GM21367 (cell line): Measurements from ENCODE around the gene SLC7A4.

Experiments
- ATAC-seq: cut with Tn5 transposase; IDR thresholded peaks from one replicate; pipeline ENCODE4 v1.9.1; 2021; ENCODE audit not compliant: unreplicated experiment

SLC7A4 gene

DNA sequence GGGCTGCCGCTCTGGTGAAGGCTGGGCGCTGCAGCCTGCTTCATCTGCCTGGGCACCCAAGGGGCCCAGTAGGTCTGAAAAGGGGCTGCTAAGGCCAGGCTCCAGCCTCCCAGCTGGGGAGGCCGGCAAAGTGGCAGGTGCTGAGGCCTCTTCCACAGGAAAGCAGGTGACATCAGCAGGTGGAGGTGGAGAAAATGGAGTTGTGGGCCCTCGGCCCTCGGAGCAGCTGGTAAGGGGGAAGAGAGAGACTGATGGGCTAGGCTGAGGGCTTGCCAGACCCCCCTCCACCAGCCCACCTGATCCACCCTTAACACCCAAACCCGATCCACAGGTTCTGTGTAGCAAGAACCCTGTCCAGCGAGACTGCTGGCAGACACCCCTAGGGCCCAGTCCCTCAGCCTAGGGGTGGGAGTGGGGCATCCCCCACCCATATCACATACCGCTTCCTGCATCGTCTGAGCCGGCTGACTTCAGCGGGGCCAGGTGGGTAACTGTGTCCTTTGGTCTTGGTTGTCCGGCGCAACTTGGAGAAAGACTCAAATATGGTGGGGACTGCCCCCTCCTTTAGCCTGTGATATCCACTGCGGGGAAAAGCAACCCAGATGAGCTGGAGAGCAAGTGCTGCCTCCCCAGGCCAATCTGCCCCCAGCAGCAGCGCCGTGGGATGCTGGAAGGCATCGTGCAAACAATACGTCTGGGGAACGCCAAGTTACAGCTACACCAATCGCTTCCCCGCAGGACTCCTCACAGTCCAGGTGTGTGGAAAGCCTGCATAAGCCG is 32.0 kb downstream of the SLC7A4 start:
- ATAC-seq, result no peak

DNA sequence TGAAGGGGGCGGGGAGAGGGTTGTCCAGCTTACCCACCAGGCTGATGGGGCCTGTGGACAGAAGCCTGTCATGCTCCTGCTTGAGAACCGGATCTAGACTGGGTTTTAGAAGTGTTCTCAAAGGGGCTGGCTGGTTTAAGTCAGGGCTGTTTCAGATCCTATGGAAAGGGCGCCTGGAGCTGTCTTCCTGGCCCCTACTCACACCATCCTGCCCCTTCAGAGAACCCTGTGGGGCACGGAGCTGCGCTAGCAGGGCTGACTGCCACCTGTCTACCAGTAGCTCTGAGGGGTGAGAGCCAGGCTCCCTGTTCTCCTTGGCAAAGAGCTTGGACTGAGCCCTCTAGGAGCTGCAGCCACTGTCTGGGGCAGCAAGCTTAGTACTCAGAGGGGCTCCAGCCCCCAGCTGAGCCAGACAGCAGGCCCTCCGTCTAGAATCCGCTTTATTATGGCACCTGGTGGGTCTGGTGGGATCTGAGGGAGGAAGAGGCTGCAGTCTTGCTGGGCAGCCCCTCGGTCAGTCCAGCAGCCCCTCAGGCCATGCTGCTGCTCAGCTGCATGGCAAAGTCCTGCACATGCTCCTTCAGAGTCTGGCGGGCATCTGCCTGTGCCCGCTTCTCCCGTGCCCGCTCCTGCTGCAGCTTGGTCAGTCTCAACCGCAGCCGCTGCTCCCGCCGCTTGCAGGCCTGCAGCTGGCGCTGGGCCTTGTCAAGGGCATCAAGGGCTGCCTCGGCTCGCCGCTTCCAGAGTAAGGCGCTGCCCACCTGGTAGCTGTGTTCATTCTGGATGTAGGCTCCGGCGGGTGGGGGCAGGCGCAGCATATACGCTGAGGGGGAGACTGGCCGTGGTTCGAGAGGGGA is 32.8 kb downstream of the SLC7A4 start:
- no peak for ATAC-seq

DNA sequence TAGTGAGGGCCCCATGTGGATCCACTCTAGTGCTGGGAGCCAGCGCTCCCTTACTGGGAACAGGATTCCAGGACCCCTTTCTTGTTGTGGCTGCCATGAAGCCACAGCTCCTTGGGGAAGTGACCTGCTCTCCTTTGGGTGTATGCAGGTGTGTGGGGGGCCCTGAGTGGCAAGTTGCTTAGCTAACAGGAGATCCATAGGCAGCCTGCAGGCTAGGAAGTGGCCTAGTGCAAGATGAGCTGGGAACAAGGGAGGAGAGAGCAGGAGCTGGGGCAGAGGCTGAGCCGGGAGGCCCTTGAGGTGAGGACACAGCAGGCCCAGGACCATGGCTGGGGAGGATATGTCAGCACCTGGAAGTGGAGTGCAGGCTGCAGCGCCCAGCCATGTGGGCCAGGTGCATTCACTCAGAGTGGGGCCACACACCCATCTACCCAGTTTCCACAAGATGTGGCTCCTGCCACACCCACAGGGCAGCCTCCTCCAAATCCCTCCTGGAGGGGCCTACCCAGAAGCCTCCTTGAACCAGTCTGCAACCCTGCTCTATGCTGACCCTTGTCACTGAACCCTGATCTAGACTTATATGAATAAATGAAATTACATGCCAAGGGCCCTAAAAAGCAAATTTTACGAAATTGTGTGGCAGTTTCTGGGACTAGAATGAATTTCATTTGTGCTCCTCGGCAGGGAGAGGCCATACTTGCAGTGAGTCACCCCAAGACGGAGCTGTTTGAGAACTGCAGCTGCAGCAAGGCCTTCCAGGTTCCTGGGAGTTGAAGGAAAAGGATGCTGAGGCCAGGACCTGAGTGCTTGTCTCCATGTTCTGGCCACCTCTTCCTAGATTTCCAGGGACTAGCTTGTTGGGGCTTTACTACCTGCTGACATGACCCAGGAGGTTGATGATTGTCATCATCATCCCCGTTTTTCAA is 33.7 kb downstream of the SLC7A4 start:
- no peak for ATAC-seq

DNA sequence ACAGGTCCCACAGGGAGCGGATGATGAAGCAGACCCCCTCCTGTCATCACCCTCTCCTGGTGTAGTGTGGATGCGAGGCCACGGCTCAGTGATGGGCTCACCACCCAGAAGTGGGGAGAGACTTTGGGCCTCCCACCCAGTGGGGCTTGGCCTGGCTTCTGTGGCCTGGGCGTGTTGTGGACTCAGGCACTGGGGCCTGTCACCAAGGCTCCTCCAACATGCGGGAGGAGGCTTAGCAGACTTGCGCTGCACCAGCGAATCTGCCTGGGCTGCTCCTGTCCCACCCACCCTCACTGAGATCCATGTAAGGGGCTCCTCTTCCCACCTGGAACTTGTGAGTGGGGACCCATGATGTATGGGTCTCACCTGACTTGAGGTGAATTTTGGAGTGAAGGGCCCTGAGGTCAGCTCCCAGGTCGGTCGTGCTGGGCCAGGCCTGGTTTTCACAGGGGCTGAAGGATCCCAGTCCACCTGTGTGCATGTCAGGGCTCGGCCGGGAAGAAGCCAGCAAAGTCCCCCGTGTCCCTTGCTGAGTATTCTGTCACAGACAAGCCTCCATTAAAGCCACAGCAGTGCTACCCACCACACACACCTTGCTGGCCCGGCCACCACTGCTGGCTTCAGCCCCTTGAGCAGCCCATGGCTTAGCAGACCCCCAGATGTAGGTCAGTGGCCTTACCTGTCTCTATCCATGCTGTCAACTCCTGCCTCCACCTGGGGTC is 34.7 kb downstream of the SLC7A4 start:
- ATAC-seq, result no peak

DNA sequence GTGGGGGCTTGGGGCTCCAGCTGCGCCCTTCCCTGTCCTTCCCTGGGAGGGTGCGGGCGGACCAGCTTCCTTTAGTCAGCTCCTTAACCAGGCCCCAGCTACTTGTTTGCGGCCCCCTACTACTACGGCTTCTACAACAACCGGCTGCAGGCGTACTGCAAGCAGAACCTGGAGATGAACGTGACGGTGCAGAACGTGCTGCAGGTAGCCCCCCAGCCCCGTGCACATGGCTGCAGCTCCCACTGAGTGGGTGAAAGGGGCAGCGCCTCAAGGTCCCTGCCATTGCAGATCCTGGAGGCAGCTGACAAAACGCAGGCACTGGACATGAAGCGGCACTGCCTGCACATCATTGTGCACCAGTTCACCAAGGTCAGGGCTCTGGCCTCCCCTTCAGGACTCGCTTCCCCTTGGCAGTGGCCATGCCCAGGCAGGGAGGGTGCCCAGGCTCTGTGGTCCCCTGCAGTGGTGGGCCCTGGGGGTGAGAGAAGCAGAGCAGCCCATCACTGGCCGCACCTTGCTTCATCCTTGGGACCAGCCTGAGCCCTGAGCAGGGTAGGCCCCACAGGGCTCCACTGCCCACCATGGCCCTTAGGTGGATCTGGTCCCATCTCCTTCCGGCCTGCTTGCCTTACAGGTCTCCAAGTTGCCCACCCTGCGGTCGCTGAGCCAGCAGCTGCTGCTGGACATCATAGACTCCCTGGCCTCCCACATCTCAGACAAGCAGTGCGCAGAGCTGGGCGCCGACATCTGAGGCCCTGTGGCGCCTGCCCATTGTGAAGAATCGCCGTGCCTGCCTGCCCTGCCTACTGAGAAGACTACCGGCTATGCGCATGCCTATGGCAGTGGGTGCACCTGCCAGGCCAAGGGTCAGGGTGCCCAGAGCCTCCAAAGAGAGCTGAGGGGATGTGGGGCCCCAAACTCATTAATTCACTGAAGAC is 35.5 kb downstream of the SLC7A4 start:
- ATAC-seq, result no peak

DNA sequence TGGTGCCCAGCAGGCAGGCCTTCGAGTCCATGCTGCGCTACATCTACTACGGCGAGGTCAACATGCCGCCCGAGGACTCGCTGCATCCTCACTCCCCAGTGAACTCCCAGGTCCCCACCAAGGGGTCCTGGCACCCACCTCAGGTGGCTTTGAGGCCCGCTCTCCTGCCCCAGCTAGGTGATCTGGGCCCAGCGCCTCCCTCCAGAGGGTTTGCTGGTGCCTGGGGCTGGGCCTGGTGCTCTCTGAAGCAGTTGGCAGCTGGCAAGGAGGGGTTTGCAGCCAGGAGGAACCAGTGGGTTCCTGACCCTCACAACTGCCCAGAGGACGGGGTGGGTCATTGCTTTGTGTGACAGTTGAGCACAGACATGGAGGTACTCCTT is 36.3 kb downstream of the SLC7A4 start:
- no peak for ATAC-seq

DNA sequence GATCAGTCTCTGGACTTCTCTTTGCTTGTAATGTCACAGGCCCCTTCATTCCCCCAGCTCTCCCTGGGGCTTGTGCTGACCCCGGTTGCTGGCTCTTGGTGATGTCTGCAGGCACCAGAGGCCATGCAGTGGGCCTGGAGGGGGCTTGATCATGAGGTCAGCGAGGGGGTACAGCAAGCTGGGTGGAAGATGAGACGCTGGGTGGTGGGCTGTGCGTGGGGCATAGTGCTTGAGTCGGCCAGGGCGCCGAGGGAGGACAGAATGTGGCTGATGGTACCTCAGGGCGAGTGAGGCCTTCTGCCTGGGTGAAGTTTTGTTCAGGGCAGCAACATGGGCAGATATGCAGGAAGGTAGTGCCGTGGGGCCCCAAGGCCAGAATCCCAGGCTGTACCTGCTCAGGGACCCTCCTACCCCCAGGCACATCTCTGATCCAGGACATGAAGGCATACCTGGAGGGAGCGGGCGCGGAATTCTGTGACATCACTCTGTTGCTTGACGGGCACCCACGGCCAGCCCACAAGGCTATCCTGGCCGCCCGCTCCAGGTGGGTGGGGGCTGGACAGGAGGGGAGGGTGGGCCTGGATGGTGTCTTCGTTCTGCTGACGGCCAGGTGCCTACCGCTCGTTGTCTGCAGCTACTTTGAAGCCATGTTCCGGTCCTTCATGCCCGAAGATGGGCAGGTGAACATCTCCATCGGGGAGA is 36.9 kb downstream of the SLC7A4 start:
- no peak for ATAC-seq

DNA sequence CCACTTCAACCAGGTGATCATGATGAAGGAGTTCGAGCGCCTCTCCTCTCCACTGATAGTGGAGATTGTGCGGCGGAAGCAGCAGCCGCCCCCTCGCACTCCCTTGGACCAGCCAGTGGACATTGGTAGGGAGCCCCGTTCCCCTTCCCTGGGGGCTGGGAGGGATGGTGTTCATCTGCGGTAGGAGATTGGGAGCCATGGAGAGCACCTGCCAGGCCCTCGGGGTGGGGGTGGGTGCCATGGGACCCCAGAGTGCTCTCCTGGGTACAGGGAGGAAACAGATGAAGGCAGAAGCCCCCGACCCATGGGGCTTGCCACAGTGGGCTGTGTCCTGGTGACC is 37.5 kb downstream of the SLC7A4 start:
- ATAC-seq, result no peak

DNA sequence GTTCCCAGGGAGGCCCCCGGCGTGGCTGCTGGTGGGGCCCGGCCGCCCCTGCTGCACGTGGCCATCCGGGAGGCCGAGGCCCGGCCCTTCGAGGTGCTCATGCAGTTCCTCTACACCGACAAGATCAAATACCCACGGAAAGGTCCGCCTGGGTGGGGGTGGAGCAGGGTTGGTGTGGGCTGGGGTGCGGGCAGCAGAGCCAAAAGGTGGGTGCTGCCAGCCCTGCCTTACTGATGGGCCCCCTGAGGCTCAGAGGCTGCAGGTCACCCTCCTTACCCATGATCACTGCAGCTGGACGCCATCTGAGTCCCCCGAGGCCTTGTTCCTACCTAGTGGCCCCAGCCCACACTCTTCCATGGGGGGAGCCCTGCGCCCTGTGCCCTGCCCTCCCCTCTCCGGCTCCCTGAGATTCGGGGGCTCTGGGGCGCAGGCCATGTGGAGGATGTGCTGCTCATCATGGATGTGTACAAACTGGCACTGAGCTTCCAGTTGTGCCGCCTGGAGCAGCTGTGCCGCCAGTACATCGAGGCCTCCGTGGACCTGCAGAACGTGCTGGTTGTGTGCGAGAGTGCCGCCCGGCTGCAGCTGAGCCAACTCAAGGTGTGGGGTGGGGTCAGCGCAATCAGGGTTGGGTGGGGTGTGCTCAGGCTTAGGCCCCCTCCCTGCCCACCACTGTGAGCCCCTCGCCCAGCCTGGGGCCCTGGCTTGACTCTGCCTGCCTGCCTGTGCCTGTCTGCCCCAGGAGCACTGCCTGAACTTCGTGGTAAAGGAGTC is 38.0 kb downstream of the SLC7A4 start:
- no peak for ATAC-seq

DNA sequence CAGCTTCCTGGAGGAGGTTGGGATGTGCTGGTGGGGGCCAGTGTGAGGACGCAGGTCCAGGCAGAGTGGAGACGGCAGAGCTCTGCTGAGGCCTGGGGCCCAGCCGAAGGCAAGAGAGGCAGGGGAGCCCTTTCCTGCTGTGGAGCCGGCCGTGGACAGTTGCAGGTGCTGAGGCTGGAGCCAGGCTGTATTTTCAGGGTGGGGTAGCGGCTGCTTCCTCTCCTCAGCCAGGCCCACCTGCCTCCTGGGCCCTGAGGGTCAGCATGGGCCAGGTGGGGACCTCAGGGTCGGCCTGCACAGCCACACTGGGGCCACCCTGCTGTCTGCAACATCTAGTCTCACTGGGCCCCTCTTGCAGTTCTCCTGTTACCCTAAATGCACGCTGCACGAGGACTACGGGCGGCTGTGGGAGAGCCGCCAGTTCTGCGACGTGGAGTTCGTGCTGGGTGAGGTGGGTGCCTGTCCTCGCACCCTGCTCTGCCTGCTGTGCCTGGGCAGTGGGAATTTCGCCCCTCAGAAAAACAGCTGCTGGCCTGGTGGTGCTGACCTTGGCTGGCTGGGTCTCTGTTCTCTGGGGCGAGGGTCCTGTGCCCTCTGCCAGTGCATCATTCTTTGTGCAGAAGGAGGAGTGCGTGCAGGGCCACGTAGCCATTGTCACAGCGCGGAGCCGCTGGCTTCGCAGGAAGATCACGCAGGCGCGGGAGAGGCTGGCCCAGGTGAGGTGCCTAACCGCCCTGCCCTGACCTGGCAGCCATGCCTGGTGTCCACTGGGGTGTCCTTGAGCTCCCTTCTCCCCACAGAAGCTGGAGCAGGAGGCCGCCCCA is 38.8 kb downstream of the SLC7A4 start:
- ATAC-seq, result no peak

DNA sequence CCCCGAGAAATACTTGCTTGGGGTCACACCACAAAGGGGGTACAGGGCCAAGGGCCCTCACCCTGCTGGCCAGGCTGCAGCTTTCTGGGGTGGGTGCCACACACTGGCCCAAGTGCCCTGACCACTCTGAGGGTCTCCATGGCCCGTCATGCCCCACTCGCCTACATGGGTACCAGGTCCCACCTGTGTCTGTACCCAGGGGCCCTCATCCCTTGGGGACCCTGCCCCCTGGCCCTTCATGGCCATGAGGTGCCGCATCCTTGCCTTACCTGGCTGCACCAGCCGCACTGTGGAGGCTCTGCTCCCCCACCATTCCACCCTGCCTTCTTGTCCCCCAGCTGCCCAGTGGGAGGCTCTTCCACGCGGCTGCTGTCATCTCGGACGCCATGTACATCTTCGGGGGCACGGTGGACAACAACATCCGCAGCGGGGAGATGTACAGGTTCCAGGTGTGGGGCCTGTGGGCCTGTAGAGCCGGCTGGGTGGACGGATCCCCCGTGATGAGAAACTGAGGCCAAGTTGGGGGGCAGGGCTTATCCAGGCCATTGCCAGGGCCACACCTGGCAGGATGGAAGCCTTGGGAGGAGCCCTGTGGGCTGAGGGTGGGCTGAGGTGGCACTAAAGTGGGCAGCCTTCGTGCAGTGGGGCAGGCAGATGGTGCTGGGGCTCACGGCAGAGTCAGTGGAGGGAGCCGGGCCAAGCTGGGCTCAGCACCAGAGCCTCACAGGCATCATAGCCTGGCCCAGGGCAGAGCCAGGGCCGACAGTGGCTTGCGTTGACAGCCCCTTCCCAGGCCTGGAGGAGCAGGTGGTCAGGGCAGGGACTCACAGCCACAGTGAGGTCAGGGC is 39.7 kb downstream of the SLC7A4 start:
- no peak for ATAC-seq

DNA sequence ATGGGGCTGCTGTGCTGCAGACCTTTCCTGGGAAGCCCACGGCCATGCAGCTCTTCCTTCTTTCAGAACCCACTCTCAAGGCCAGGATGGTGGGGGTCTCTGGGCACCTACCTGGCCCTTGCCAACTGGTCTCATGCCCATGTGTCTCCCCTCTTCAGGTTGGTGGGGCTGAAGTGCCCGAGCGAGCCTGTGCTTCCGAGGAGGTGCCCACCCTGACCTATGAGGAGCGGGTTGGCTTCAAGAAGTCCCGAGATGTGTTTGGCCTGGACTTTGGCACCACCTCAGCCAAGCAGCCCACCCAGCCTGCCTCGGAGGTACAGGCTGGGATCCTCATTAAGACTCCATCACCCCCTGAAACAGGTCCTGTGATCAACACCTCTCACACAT is 40.3 kb downstream of the SLC7A4 start:
- no peak for ATAC-seq

DNA sequence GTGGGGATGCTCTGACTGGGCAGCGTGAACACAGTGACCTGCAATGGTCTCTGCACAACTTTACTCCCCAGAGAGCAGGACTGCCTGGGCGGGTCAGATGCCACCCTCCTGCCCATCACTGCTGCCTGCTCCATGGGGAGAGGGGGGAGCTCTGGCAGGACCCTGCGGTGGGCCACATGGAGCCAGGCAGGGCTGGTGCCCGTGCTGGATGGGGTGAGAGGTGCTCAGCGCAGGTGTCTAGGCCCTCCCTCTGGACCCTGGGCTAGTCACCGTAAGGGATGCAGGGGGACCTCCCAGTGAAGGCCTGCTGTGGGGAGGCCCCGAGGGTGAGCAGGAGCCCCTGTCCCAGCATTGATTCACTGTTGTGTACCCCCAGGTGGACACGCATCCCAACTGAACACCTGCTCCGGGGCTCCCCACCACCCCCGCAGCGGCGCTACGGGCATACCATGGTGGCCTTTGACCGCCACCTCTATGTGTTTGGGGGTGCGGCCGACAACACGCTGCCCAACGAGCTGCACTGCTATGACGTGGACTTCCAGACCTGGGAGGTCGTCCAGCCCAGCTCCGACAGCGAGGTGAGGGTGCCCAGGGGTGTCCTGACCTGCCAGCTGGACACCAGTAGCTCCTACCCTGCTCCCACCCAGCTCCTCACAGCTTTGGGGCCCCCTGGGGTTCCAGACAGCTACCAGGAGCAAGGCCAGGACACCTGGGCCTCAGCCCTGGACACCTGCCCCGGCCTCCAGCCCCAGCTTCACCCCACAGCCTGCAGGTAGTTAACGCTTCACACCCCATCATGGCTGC is 40.9 kb downstream of the SLC7A4 start:
- no peak for ATAC-seq

DNA sequence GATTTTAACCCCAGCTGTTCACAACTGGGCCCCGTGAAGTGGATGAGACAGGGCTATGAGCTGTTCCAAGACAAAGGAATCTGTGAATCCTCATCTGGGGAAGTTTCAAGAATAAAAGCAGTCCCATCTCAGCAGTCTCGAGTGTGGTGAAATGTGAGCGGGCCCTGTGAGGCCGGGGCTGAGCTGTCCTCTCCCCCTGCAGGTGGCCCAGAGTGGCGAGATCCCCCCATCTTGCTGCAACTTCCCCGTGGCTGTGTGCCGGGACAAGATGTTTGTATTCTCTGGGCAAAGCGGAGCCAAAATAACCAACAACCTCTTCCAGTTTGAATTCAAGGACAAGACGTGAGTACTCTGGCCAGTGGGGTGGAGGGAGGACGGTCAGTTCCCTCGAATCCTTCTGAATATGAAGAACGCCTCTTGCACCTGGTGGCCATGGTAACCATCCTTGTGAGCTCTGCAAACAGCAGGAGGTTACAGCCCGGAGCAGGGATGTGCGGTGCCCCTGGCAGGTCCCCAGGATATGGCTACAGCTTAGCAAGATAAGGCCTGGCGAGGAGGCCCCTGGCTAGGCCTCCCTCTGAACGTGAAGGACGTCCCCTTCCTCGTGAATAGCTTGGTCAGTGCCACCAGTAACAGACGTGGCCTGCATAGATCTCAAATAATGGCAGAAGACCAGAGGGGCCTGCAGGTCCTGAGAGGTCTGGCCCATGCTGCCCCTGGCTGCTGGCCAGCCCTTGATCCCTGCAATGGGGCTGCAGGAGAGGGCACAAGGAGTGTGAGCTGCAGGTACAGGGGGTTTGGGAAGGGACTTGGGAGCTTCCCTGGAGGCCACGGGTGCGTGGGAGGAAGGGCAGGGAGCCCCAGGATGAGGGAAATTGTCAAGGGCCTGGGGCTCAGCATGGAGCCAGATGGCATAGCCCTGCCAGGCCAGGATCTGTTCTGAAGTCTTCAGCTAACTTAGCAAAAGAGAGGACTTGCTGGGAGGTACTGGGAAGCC is 41.9 kb downstream of the SLC7A4 start:
- no peak for ATAC-seq
